Mammary microvascular endothelial cell (primary cell): ENCODE data around the gene RPS3. TPM values are rescaled to one million over a fixed set of nuclear protein-coding genes. Genes with fewer than 3 reads are reported as not detected.

Source experiments
- total RNA-seq: library from RNA; depleted of rRNA; stranded (reverse); fragments of >200 nt; gene quantifications from 2 replicates; pipeline ENCODE4 v1.2.3, GENCODE V29; 2015

RPS3 gene
- 1,668 and 1,957 TPM in 2 replicates for total RNA-seq

GRCh38 chr11:75399344-75400145 is at the start of gene RPS3:
RPS3 (plus strand) TSS chr11:75399518; CDS start chr11:75399548, 30 bp downstream.

GRCh38 chr11:75351541-75351790 is 47.9 kb upstream of the RPS3 start, which contains the start of gene ARRB1:
ARRB1 (minus strand) TSS chr11:75351661; CDS start chr11:75351607, 54 bp downstream.

GRCh38 chr11:75432911-75433321 is 33.6 kb downstream of the RPS3 start, which contains the start of gene KLHL35:
KLHL35 (minus strand) TSS chr11:75433203; CDS start chr11:75430629, 2,574 bp downstream.

Other genes with a start within 250 kb of the RPS3 start
- gene SLCO2B1, start 248.4 kb upstream of the RPS3 start, total RNA-seq, result 0.15 and 0.60 TPM in 2 replicates
- gene TPBGL, start 158.7 kb upstream of the RPS3 start, total RNA-seq, result not detected in 2 replicates
- 58.7 and 63.8 TPM in 2 replicates for gene ARRB1, start 47.9 kb upstream of the RPS3 start, total RNA-seq
- gene KLHL35, start 33.7 kb downstream of the RPS3 start, total RNA-seq, result 0.27 and 1.2 TPM in 2 replicates
- gene GDPD5, start 126.4 kb downstream of the RPS3 start, total RNA-seq, result 13.7 and 17.5 TPM in 2 replicates
- 687 and 873 TPM in 2 replicates for gene SERPINH1, start 162.7 kb downstream of the RPS3 start, total RNA-seq